ENCODE data around the gene MCTP1. TPM values are rescaled to one million over a fixed set of nuclear protein-coding genes. Genes with fewer than 3 reads are reported as not detected.

The MCTP1 gene
- total RNA-seq, 1 experiment from 2014 or later, result 2.5 TPM

GRCh38 chr5:94674490-94675382, 610.2 kb downstream of the MCTP1 start:
- H3T11ph ChIP-seq (ENCODE audit: low read length), result no peak overlapping the region
- H2BK15ac ChIP-seq (ENCODE audit: low read depth, low read length), result no peak overlapping the region
- H3K14ac ChIP-seq (ENCODE audit: insufficient read depth, low read length), result no peak overlapping the region
- H3K9me3 Mint-ChIP-seq, result no peaks in the 10 kb centered on the region
- H4K8ac ChIP-seq (replicated peaks; ENCODE audit: insufficient read length, low read depth, low read length), result no peak overlapping the region
- H3K4ac ChIP-seq (ENCODE audit: low read depth, low read length), result no peak overlapping the region
- no peak overlapping the region for H3K27ac ChIP-seq (ENCODE audit: insufficient read length, low read depth, low read length)
- TF ChIP-seq CTCF (conservative IDR thresholded peaks at IDR 0.05), result no peak
- no peak overlapping the region for H3K18ac ChIP-seq (ENCODE audit: insufficient read length, low read depth, low read length)
- H3K4me3 Mint-ChIP-seq, result no peak overlapping the region
- no peaks in the 10 kb centered on the region for H3K9me3 ChIP-seq (ENCODE audit: control insufficient read depth, low read depth, low read length)
- no peaks in the 10 kb centered on the region for H3K79me1 ChIP-seq (ENCODE audit: insufficient read depth, low read depth, low read length, poor library complexity, severe bottlenecking)
- no peak overlapping the region for H4K5ac ChIP-seq (ENCODE audit: insufficient read length, low read depth, low read length)
- no peaks in the 10 kb centered on the region for H4K20me1 ChIP-seq (ENCODE audit: control insufficient read depth, insufficient read depth, insufficient read length)
- H2AFZ ChIP-seq (ENCODE audit: low read length), result no peak overlapping the region
- H2BK120ac ChIP-seq (ENCODE audit: low read depth, low read length, poor library complexity, severe bottlenecking), result no peak overlapping the region
- no peak overlapping the region for H2BK12ac ChIP-seq (ENCODE audit: insufficient read length, low read depth, low read length)
- no peak overlapping the region for H2AK5ac ChIP-seq (ENCODE audit: insufficient read length, low read length)
- peaks cover 0 to 22% (median 14%) of the 10 kb centered on the region in 3 experiments; a peak in 6 of 7 replicates for H3K36me3 Mint-ChIP-seq (ENCODE audit: insufficient read depth in 1 of 3, low read depth in 3 of 3)
- no peak overlapping the region for H3K9ac ChIP-seq (ENCODE audit: extremely low read depth, insufficient read length, low read length)
- no peak overlapping the region for H2BK20ac ChIP-seq (ENCODE audit: low read depth, low read length, poor library complexity, severe bottlenecking)
- no peaks in the 10 kb centered on the region for H3K27me3 ChIP-seq (ENCODE audit: insufficient read depth, low read length)
- no peak overlapping the region for H2BK5ac ChIP-seq (ENCODE audit: insufficient read length, low read length)
- no peaks in the 10 kb centered on the region for H3K4me1 ChIP-seq (ENCODE audit: insufficient read depth, low read length)
- WGBS (ENCODE audit: extremely low coverage, insufficient read length, low lambda C conversion rate), result no CpG with 5 or more reads among the region's 1 CpG
- H3K56ac ChIP-seq (ENCODE audit: insufficient read length, low read depth, low read length), result no peak overlapping the region
- no peak overlapping the region for H4K91ac ChIP-seq (ENCODE audit: insufficient read length, low read depth, low read length)
- H3K4me1 Mint-ChIP-seq, result peaks cover 0 to 2% of the 10 kb centered on the region in 2 experiments; a peak in 1 of 4 replicates
- DNase-seq, result no peak
- H3K27ac Mint-ChIP-seq, result no peak overlapping the region
- H3K79me2 ChIP-seq (ENCODE audit: insufficient read depth, low read length), result no peaks in the 10 kb centered on the region
- no peak overlapping the region for H3K23ac ChIP-seq (ENCODE audit: insufficient read length, low read depth, low read length)
- H3K23me2 ChIP-seq (ENCODE audit: insufficient read length, low read depth, low read length, poor library complexity, severe bottlenecking), result no peaks in the 10 kb centered on the region
- H3K4me2 ChIP-seq (ENCODE audit: insufficient read depth, insufficient read length, low read length), result no peak overlapping the region
- H3K27me3 Mint-ChIP-seq (ENCODE audit: low read depth), result no peaks in the 10 kb centered on the region

Data from H9 (cell line).